Femur (tissue), 1 donor: ENCODE measurements around the gene STARD8.
"Not testable (repeated sequence)": the region's sequence is repeated elsewhere in the genome, so short reads cannot be mapped to it uniquely, and the experiment has no call there.

Source experiments
- DNase-seq: peaks from one replicate; pipeline ENCODE4 v3.0.0-alpha.2; 2017

STARD8 gene, protein sequence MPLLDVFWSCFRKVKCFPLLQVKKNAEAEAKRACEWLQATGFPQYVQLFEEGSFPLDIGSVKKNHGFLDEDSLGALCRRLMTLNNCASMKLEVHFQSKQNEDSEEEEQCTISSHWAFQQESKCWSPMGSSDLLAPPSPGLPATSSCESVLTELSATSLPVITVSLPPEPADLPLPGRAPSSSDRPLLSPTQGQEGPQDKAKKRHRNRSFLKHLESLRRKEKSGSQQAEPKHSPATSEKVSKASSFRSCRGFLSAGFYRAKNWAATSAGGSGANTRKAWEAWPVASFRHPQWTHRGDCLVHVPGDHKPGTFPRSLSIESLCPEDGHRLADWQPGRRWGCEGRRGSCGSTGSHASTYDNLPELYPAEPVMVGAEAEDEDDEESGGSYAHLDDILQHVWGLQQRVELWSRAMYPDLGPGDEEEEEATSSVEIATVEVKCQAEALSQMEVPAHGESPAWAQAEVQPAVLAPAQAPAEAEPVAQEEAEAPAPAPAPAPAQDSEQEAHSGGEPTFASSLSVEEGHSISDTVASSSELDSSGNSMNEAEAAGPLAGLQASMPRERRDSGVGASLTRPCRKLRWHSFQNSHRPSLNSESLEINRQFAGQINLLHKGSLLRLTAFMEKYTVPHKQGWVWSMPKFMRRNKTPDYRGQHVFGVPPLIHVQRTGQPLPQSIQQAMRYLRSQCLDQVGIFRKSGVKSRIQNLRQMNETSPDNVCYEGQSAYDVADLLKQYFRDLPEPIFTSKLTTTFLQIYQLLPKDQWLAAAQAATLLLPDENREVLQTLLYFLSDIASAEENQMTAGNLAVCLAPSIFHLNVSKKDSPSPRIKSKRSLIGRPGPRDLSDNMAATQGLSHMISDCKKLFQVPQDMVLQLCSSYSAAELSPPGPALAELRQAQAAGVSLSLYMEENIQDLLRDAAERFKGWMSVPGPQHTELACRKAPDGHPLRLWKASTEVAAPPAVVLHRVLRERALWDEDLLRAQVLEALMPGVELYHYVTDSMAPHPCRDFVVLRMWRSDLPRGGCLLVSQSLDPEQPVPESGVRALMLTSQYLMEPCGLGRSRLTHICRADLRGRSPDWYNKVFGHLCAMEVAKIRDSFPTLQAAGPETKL

DNA sequence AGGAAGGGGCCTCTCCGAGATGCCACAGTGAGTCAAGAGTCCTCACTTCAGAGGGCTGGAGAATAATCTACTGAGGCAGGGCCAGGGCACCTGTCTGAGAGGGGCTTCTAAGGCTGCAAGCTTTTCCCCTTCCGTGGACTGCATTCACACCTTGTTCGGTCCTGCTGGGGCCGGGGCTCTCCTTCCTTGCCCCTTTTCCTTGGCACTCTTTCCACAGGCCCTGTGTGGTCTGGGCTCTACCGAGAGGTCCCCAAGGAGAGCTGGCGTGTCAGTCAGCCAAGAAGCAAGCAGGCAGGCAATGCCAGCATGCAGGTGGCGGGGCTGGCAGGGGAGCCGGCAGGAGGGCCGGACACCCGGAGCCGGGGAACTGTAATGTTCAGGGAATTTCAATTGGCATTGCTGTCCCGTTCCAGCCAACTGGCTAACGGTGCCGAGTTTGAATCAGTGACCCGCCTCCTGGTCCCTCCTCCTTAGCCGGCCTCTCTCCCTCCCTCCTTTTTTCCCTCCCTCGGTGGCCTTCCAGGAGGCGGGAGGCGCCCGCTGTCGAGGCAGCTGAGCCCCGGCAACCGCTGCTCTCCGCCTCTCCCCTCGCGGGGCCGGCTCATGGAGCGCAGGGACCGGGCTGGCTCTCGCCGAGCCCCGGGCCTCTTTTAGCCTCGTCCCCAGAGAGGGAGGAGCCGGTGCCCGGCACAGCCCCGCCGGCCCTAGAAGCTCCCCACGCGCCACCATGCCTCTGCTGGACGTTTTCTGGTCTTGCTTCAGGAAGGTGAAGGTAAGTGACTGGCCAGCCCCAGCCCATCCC is at the start of gene STARD8:
TSS of gene STARD8 (plus strand) at position 511 of the 802 bp plus-strand sequence. CDS start at position 728, 217 bp downstream.
- DNase-seq = peak; percentile 72

DNA sequence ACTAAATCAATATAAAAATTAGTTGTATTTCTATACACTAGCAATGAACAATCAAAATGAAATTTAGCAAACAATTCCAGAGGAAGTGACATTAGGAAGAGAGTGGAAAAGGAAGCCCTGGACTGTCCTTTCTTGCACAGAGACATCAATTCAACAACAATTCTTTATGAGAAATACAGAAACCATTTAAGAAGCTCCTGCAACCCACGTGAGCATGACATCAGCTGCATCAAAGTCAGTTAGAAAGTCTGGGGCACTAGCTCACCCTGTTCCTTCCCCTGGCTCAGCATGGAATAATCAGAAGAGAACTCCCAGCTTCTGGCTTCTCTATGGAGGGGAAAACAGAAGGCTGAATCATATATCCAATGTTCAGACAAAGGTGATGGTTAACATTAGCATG is 48.6 kb upstream of the STARD8 start:
- no peak for DNase-seq

DNA sequence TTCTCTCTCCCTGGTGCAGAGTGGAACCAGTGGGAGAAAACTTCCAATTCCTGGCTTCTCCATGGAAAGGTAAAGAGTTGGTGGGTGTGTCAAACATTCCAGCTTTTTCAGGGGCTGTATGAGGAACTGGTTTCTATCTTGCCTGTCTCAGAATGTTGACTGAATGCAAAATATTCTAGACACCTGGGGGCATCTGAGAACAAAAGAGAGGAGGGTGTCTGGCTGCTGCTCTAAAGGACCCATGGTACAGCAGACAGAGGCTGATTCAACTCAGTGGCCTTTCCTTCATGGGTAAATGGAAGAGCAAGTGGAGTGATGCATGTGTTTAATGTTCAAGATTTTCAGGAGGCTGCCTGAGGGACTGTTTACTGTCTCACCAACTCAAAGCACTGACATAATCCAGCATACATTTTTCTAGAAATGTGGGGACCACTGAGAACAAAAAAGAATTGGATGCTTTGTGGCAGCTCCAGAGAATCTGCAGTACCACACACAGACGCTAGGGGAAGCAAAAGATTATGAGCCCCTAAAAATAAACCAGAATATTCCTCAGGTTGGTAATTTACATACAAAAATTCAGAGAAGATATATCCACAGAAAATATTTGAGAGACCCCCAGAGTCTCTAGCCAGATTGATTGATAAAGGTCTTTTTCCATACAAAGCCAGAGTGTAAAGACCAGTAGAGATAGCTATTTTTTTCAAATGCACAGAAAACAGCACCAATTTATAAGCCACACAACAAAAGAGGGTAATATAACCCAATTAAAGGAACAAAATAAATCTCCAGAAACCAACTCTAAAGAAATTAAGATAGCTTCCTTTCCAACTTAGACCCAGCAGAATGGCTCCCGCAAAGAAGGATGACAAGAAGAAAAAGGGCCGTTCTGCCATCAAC is 48.0 kb upstream of the STARD8 start:
- no peak for DNase-seq

DNA sequence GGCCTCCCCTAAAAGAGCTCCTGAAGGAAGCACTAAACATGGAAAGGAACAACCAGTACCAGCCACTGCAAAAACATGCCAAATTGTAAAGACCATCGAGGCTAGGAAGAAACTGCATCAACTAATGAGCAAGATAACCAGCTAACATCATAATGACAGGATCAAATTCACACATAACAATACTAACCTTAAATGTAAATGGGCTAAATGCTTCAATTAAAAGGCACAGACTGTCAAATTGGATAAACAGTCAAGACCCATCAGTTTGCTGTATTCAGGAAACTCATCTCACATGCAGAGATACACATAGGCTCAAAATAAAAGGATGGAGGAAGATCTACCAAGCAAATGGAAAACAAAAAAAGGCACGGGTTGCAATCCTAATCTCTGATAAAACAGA is 43.2 kb upstream of the STARD8 start:
- not testable (repeated sequence) for DNase-seq

DNA sequence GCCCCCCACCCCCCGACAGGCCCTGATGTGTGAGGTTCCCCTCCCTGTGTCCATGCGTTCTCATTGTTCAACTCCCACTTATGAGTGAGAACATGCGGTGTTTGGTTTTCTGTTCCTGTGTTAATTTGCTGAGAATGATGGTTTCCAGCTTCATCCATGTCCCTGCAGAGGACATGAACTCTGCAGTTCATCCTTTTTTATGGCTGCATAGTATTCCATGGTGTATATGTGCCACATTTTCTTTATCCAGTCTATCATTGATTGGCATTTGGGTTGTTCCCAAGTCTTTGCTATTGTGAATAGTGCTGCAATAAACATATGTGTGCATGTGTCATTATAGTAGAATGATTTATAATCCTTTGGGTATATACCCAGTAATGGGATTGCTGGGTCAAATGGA is 32.7 kb upstream of the STARD8 start:
- not testable (repeated sequence) for DNase-seq

DNA sequence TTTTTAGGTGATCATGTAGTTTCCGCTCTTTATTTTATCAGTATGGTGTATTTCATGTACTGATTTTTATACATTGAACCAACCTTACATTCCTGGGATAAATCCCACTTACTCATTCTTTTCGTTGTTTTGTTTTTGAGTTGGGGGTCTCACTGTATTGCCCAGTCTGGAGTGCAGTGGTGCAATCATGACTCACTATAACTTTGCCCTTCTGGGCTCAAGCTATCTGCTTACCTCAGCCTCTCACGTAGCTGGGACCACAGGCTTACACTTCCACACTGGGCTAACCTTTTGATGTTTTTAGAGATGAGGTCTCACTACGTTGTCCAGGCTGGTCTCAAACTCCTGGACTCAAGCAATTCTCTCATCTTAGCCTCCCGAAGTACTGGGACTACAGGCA is 19.5 kb upstream of the STARD8 start:
- no peak for DNase-seq

DNA sequence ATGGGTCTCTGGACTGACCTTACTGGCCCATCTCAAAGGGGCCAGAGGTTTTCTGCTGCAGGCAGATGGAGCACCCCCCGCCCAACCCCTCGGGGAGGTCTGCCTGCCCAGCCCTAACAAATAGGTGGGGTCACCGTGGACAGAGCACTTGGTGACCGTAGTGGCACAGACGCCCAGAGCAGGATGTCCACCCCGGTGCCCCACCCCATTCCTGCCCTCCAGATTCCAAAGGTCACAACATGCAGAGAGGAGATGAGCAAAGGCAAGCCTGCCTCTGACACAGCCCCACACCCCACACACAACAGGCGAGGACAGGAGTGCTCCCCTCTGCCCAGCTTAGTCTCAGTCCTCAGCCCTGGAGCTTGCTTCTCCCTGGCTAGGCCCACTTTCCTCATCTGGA is 17.5 kb upstream of the STARD8 start:
- not testable (repeated sequence) for DNase-seq

DNA sequence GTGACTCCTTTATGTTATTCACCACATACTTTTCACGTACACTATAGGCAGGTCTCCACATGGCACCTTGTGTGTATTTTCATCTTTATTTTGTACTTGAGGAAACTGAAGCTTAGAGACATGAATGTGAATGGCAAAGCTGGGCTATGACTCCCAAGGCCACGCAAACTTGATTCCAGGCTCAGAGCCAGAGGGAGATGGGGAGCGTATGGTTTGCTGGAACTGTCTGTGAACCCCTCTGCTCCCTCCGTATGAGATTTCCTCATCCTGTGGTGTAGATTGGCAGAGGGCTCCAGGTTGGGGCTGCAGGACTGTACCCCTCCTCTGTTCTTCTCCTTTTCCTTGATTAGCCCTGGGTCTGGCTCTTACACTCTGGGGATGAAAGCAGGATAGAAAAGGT is 16.1 kb upstream of the STARD8 start:
- no peak for DNase-seq

DNA sequence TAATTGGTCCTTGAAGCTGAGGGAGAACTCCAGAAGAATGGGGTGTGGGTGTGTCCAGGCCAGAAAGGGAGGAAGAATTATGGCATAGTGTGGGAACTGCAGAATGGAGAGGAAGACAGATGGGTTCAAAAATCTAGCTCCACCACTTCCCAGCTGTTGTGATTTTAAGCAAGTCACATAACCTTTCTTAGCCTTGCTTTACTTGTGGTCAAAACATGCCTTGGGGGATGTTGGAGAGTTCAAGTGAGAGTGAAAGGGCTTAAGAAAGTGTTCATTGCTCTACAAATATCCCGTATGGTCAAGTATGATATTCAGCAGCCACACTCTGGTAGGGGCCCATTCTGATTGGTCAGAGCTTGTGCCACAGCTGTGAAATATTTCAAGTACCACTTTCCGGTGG is 15.0 kb upstream of the STARD8 start:
- DNase-seq = no peak

DNA sequence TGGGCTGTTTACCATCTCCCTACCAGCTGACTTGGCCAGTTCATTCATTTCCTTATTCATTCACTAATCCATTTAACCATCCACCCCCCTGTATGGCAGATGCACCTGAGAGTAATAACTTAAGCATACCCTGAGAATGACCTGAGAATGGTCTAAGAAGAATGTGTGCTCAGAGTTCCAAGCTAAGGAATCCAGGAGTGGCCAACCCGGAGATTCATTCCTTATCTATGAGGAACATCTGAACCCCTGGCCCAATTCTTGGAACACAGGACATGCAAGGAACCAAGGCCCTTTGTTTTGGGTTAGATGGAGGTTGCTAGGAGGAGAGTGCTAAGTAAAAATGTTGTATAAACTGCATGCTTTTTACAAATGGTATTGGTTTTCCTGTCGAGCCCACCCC is 13.5 kb upstream of the STARD8 start:
- DNase-seq = no peak

DNA sequence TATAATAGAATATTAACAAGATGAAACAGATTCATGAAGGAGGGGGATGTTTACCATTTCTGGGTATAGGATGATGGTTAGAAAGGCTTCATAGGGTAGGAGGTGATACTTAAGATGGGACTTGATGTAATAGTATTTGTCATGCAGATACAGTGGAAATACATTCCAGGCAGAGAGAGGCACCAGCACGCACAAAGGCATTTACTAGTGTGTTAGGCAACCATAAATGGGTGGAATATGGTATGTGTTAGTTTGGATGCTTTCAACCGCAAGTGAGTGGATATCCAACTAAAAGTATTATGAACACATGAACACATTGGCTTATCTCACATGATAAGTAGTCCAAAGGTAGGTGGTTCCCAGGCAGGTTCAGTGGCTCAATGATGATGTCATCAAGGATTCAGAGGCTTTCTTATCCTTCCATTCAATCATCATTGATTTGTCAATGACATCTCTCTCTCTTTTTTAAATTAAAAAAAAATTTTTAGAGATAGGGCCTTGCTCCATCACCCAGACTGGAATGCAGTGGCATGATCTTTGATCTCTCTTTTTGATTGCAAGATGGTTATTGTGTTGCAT is 12.7 kb upstream of the STARD8 start:
- no peak for DNase-seq

DNA sequence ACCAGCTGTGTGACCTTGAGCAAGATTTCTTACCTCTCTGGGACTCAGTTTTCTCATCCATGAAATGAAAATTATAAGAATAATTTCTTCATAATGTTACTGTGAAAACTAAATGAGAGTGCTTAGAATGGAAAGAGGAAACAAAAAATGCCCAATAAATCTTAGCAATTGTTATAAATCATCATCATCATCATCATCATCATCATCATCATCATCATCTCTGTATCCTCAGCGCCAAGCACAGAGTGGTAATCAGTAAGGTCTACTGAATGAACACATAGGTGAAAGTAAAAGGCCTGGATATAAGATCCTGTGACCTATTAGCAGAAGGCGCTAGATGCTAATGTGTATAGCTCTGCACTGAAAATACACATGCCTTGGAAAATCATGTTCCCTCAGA is 6.8 kb upstream of the STARD8 start:
- DNase-seq = no peak

DNA sequence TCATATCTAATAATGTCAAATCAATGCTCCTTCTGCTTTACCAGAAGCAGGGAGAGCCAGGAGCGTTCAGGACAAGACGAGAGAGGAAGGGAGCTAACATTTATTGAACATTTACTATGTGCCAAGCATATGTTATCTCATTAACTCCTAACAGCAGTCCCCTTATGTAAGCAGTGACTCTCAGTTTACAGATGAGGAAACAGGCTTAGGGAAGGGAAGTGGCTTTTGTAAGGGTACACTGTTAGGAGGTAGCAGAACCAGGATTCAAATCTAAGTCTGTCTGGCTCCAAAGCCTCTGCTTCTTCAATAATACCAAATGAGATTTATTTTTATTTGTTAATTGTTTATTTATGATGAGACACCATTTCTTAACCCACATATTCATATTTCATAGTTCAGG is 2.6 kb upstream of the STARD8 start:
- no peak for DNase-seq

DNA sequence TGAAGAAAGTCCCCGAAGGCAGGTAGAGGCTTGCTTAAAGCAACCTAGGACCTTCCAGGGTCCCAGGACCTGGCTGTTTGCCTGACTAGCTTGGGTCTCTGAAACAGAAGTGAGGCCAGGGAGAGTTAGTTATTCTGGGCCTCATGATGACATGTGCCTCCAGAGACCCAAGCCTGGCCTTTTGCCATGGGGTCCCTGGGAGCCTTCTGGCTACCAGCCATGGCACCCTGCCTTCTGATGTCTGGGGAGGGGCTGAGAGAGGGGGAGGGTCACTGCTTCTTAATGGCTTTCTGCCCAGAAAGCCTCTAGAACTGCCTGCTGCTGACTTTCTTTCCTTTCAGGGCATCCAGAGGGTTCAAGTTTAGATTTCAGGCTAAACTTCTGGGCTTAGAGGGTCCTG is 1.0 kb upstream of the STARD8 start:
- no peak for DNase-seq

DNA sequence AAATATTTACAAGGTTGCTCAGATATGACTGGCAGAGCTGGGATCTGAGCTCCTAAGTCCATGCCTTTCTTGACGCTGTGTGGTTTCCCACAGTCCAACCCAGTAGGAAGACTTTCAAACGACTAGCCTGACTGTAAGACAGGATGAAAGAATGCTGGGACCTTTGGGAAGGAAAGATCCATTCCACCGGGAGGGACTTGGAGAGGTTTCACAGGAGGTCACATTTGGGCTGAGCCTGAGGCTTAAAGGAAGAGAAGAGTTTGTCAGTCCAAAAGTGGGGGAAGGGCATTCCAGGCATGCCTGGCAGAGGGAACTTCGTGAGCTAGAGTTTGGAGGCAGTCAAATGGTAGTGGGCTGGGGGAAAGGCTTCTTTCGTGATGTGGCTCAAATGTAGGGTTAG is 1.5 kb downstream of the STARD8 start:
- no peak for DNase-seq

DNA sequence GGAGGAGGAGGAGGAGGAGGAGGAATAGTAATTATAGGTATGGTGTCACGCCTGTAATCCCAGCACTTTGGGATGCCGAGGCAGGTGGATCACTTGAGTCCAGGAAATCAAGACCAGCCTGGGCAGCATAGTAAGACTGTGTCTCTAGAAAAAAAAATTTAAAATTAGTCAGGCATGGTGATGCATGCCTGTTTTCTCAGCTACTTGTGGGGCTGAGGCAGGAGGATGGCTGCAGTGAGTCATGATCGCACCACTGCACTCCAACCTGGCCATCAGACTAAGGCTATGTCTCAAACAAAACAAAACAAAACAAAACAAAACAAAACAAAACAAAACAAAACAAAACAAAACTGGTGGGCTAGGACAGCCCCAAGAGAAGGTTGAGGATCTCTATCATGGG is 3.0 kb downstream of the STARD8 start:
- no peak for DNase-seq

DNA sequence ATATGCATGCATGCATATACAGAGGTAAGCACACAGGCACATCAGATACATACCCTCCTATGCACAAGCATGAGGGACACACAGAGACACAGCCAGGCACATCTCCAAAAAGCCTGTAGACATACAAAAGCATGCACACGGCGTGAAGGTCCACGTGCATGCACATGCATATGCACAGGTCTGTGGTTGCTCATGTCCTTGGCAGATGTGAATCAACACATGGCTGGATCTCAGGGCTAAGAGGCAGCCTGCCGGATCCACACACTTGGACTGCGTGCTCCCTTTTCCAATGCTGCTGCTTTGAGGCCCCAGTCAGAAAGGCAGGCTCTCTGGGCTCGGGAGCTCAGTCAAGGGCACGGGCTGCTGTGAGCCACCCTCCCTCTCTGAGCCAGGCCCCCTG is 3.6 kb downstream of the STARD8 start:
- DNase-seq = no peak

DNA sequence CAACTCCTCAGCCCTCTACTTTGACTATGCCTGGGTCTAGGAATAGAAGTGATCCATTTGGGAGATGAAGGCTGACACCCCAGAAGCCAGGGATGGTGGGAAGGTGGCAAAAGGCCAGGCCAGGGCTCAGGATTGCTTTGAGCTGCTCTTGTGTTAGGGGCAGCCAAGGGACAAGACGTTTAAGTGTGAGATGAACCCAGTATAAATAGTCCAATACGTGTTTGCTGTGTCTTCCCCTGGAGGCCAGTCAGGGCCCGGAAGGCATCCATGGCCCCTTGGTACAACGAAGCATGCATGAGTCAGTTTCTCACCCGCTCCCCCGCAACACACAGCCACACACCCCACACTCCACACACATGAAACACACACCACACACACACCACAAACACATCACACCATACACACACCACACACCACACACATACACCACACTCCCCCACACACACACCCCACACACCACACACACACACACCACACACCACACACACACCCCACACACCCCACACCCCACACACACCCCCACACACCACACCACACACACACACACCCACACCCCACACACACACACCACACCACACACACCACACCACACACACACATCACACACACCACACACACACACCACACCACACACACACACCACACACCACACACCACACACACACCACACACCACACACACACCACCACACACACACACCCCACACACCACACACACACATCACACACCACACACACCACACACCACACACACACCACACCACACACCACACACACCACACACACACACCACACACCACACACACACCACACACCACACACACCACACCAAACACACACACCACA is 5.1 kb downstream of the STARD8 start:
- no peak for DNase-seq

DNA sequence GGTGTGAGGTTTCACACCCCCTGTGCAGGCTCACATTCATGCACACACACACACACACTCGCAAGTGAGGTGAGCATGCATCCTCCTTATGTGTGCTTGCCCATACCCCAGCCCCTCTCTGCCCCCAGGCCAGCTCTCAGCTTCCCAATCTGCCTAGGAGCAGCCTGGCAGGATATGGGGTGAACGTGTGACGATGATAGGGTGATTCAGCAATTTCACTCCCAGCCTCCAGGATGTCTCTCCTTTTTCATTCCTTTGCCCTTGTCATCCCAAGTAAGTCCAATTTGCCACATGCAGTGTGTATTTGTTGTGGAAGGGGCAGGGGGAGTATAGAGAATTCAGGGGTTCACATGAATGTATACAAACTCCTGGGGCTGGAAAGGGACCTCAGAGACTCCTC is 7.2 kb downstream of the STARD8 start:
- DNase-seq = no peak

DNA sequence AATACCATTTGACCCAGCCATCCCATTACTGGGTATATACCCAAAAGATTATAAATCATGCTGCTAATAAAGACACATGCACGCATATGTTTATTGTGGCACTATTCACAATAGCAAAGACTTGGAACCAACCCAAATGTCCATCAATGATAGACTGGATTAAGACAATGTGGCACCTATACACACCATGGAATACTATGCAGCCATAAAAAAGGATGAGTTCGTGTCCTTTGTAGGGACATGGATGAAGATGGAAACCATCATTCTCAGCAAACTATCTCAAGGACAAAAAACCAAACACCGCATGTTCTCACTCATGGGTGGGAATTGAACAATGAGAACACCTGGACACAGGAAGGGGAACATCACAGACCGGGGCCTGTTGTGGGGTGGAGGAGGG is 9.0 kb downstream of the STARD8 start:
- DNase-seq = not testable (repeated sequence)
